SK-N-SH (cell line): ENCODE data around the gene DOCK3. TPM values are rescaled to one million over a fixed set of nuclear protein-coding genes. Genes with fewer than 3 reads are reported as not detected.

Experiments used
- CTCF ChIA-PET: fragments of 300-600, 350-600 bp; formaldehyde crosslinking; extraction: SDS; loops from one replicate; lab custom pipeline; 2021; lab: Yijun Ruan, JAX
- POLR2A ChIA-PET: fragments of 350-600 bp; sonication (Branson Sonifier 250); formaldehyde crosslinking; extraction: SDS; loops from one replicate; lab custom pipeline; 2020; ENCODE audit warnings: antibody characterized with exemption, inconsistent platforms; lab: Yijun Ruan, JAX
- DNase-seq: peaks from one replicate; pipeline ENCODE4 v3.0.0; 2012
- H2AFZ ChIP-seq: fragments of 200-600 bp; sonication (generic); 2 replicates; pipeline ENCODE4 v1.8.1; 2016; ENCODE audit warnings: antibody characterized with exemption, mild to moderate bottlenecking, low read depth
- H3F3A ChIP-seq: fragments of 200-600 bp; sonication (generic); replicated peaks from 2 replicates; pipeline ENCODE3; 2016; ENCODE audit warnings: antibody characterized with exemption, mild to moderate bottlenecking; ENCODE audit not compliant: insufficient read depth
- H3K27ac ChIP-seq, 2 experiments: fragments of 200-500 bp in 1 of 2; fragments of 200-600 bp in 1 of 2; sonication (Bioruptor generic) in 1 of 2; sonication (generic), shearing (Covaris generic) in 1 of 2; 2 replicates each; pipeline versions ENCODE4 v1.5.1 to v1.6.1; 2014 to 2016; ENCODE audit warnings: low read depth in 2 of 2, inconsistent platforms in 1 of 2, low read length in 1 of 2, mild to moderate bottlenecking in 1 of 2, mixed read lengths in 1 of 2
- H3K27me3 ChIP-seq: fragments of 200-600 bp; sonication (generic), shearing (Covaris generic); 2 replicates; pipeline ENCODE4 v1.6.1; 2016; ENCODE audit warnings: mixed run types; ENCODE audit not compliant: insufficient read depth
- H3K36me3 ChIP-seq, 2 experiments: fragments of 200-500 bp in 1 of 2; fragments of 200-600 bp in 1 of 2; sonication (Bioruptor generic) in 1 of 2; sonication (generic) in 1 of 2; replicated peaks in 1 of 2; 2 replicates each; pipeline versions ENCODE3 to v1.5.1; 2014 to 2016; ENCODE audit warnings: low read length in 1 of 2, mild to moderate bottlenecking in 1 of 2; ENCODE audit not compliant: insufficient read depth in 2 of 2, control insufficient read depth in 1 of 2
- H3K4me1 ChIP-seq, 2 experiments: fragments of 200-500 bp in 1 of 2; fragments of 200-600 bp in 1 of 2; sonication (Bioruptor generic) in 1 of 2; sonication (generic), shearing (Covaris generic) in 1 of 2; 2 replicates each; pipeline versions ENCODE4 v1.5.1 to v1.6.1; 2014 to 2016; ENCODE audit warnings: low read depth in 1 of 2, low read length in 1 of 2, mixed run types in 1 of 2; ENCODE audit not compliant: insufficient read depth in 2 of 2, control insufficient read depth in 1 of 2
- H3K4me2 ChIP-seq: fragments of 200-600 bp; sonication (generic), shearing (Covaris generic); 2 replicates; pipeline ENCODE4 v1.6.1; 2017; ENCODE audit warnings: mixed run types
- H3K4me3 ChIP-seq, 2 experiments: fragments of 200-500 bp in 1 of 2; fragments of 200-600 bp in 1 of 2; sonication (Bioruptor generic) in 1 of 2; sonication (generic), shearing (Covaris generic) in 1 of 2; 2 replicates each; pipeline versions ENCODE4 v1.5.1 to v1.8.1; 2014 to 2016; ENCODE audit warnings: low read depth in 2 of 2, inconsistent platforms in 1 of 2, low read length in 1 of 2, mild to moderate bottlenecking in 1 of 2, mixed read lengths in 1 of 2, moderate library complexity in 1 of 2
- H3K79me2 ChIP-seq: fragments of 200-600 bp; sonication (generic); 2 replicates; pipeline ENCODE4 v1.8.1; 2017; ENCODE audit warnings: mild to moderate bottlenecking; ENCODE audit not compliant: insufficient read depth
- H3K9ac ChIP-seq: fragments of 200-600 bp; sonication (generic); 2 replicates; pipeline ENCODE4 v1.6.1; 2017; ENCODE audit warnings: mixed run types
- H3K9me2 ChIP-seq: fragments of 200-600 bp; sonication (generic); 2 replicates; pipeline ENCODE4 v1.6.1; 2017; ENCODE audit warnings: mixed run types
- H3K9me3 ChIP-seq: fragments of 200-600 bp; sonication (generic); 2 replicates; pipeline ENCODE4 v1.6.1; 2017; ENCODE audit warnings: mixed run types, mild to moderate bottlenecking, moderate library complexity
- H4K20me1 ChIP-seq: fragments of 200-600 bp; sonication (generic); 2 replicates; pipeline ENCODE4 v1.6.1; 2017; ENCODE audit warnings: mild to moderate bottlenecking, mixed run types; ENCODE audit not compliant: insufficient read depth
- EZH2phosphoT487 ChIP-seq: fragments of 200-600 bp; sonication (generic); IDR thresholded peaks from 2 replicates; pipeline ENCODE4 v1.6.1; 2017; ENCODE audit warnings: low read depth, mixed run types, mild to moderate bottlenecking, antibody characterized with exemption, moderate library complexity, borderline replicate concordance
- GABPA ChIP-seq: IDR thresholded peaks from 2 replicates; pipeline ENCODE4 v1.4.0; 2012; ENCODE audit warnings: low read depth, mild to moderate bottlenecking
- IRF3 ChIP-seq: fragments of 150-350 bp; IDR thresholded peaks from 2 replicates; pipeline ENCODE4 v1.6.1; 2016; ENCODE audit warnings: mild to moderate bottlenecking, low read depth, low read length
- PBX3 ChIP-seq: IDR thresholded peaks from 2 replicates; pipeline ENCODE4; 2012
- SIN3A ChIP-seq: IDR thresholded peaks from 2 replicates; pipeline ENCODE4 v1.6.1; 2012; ENCODE audit warnings: low read depth, mild to moderate bottlenecking, low read length, moderate library complexity, borderline replicate concordance
- SMC3 ChIP-seq: IDR thresholded peaks from 2 replicates; pipeline ENCODE4 v1.6.1; 2012; ENCODE audit warnings: low read depth, low read length, improper control_type of control experiment
- TEAD4 ChIP-seq: IDR thresholded peaks from 2 replicates; pipeline ENCODE4 v1.4.0; 2012; ENCODE audit warnings: mild to moderate bottlenecking, borderline replicate concordance; ENCODE audit not compliant: insufficient read depth
- WGBS: methylation state at CpG from one replicate; pipeline ENCODE4 v1.1.6; 2017; ENCODE audit warnings: low lambda C conversion rate; 5-methylcytosine and 5-hydroxymethylcytosine counted together
- polyA plus RNA-seq, 3 experiments: library from polyadenylated mRNA; depleted of rRNA; stranded (reverse); fragments of >200 nt; gene quantifications; 2 replicates each; pipeline ENCODE4 v1.2.3, GENCODE V29; 2012
- TF ChIP-seq, protein P1 (sequence below): IDR thresholded peaks from 2 replicates; pipeline ENCODE4 v1.4.0; 2012; ENCODE audit warnings: low read depth, borderline replicate concordance
- TF ChIP-seq, protein P2 (sequence below): IDR thresholded peaks from 2 replicates; pipeline ENCODE4 v1.6.1; 2012; ENCODE audit warnings: mild to moderate bottlenecking, low read depth, low read length, moderate library complexity

The DOCK3 gene
- polyA plus RNA-seq, 1 of the 3 experiments (the other 2 are of a cell fraction): 0.05 TPM

DNA sequence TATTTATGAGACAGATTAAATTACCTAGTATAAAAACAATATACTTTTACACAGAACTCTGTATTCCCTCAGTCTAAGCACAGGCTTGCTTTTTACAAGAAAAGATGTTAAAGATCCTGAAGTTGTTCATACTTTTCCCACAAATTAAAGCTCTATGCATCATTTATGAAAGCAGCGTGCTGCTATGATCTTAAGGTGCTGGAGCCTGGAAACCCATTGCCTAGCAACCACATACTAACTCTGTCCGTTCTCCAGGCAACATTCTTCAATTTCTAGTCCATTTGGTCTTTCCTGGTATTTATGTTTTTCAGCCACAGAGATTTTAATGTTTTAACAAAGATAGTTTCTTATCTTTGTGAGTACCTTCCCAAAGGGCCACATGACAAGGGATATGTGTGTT lies 312.0 kb downstream of the DOCK3 start:
- 6% methylated on average over 2 of the region's 2 CpGs for WGBS

More for the DNA sequence above, 312.0 kb downstream of the DOCK3 start:
- no peak for DNase-seq
- no peaks in the 10 kb centered on the region for H4K20me1 ChIP-seq
- H3K4me3 ChIP-seq: no peak overlapping the region
- no peaks in the 10 kb centered on the region for H3K36me3 ChIP-seq
- no peak overlapping the region for H2AFZ ChIP-seq
- 0 out of 2 replicates have a peak, but pooled peaks cover 1% of the 10 kb centered on the region for H3K9me3 ChIP-seq
- H3K9me2 ChIP-seq: no peaks in the 10 kb centered on the region
- H3K79me2 ChIP-seq: no peaks in the 10 kb centered on the region
- no peaks in the 10 kb centered on the region for H3F3A ChIP-seq
- no peaks in the 10 kb centered on the region for H3K27me3 ChIP-seq
- TF ChIP-seq, protein P1, sequence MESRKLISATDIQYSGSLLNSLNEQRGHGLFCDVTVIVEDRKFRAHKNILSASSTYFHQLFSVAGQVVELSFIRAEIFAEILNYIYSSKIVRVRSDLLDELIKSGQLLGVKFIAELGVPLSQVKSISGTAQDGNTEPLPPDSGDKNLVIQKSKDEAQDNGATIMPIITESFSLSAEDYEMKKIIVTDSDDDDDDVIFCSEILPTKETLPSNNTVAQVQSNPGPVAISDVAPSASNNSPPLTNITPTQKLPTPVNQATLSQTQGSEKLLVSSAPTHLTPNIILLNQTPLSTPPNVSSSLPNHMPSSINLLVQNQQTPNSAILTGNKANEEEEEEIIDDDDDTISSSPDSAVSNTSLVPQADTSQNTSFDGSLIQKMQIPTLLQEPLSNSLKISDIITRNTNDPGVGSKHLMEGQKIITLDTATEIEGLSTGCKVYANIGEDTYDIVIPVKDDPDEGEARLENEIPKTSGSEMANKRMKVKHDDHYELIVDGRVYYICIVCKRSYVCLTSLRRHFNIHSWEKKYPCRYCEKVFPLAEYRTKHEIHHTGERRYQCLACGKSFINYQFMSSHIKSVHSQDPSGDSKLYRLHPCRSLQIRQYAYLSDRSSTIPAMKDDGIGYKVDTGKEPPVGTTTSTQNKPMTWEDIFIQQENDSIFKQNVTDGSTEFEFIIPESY: no peak
- TF ChIP-seq, protein P2, sequence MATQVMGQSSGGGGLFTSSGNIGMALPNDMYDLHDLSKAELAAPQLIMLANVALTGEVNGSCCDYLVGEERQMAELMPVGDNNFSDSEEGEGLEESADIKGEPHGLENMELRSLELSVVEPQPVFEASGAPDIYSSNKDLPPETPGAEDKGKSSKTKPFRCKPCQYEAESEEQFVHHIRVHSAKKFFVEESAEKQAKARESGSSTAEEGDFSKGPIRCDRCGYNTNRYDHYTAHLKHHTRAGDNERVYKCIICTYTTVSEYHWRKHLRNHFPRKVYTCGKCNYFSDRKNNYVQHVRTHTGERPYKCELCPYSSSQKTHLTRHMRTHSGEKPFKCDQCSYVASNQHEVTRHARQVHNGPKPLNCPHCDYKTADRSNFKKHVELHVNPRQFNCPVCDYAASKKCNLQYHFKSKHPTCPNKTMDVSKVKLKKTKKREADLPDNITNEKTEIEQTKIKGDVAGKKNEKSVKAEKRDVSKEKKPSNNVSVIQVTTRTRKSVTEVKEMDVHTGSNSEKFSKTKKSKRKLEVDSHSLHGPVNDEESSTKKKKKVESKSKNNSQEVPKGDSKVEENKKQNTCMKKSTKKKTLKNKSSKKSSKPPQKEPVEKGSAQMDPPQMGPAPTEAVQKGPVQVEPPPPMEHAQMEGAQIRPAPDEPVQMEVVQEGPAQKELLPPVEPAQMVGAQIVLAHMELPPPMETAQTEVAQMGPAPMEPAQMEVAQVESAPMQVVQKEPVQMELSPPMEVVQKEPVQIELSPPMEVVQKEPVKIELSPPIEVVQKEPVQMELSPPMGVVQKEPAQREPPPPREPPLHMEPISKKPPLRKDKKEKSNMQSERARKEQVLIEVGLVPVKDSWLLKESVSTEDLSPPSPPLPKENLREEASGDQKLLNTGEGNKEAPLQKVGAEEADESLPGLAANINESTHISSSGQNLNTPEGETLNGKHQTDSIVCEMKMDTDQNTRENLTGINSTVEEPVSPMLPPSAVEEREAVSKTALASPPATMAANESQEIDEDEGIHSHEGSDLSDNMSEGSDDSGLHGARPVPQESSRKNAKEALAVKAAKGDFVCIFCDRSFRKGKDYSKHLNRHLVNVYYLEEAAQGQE: no peak
- TF ChIP-seq IRF3: no peak
- TF ChIP-seq SMC3: no peak
- no peak for TF ChIP-seq EZH2phosphoT487
- no peak for TF ChIP-seq SIN3A
- TF ChIP-seq GABPA: no peak
- TF ChIP-seq PBX3: no peak
- TF ChIP-seq TEAD4: no peak
- no peak overlapping the region for H3K27ac ChIP-seq
- no peak overlapping the region for H3K4me2 ChIP-seq
- no peak overlapping the region for H3K9ac ChIP-seq
- H3K4me1 ChIP-seq: no peaks in the 10 kb centered on the region
- POLR2A ChIA-PET: no interaction called here
- CTCF ChIA-PET: no interaction called here
